GM12892 (cell line): Measurements from ENCODE around the gene RNF121.

Experiments used
- DNase-seq: peaks from one replicate; pipeline ENCODE4 v3.0.0; 2011; ENCODE audit not compliant: insufficient read length
- FAIRE-seq: peaks from 2 replicates; lab custom pipeline; 2011; peaks lifted over from hg19 to GRCh38; lab: Jason Lieb, UNC
- POLR2A ChIP-seq: IDR thresholded peaks from 2 replicates; pipeline ENCODE4 v1.6.1; 2011; ENCODE audit warnings: low read depth, low read length, control low read depth
- POLR2AphosphoS5 ChIP-seq: IDR thresholded peaks from 2 replicates; pipeline ENCODE4 v1.6.1; 2011; ENCODE audit warnings: low read depth, low read length, control low read depth
- TAF1 ChIP-seq: IDR thresholded peaks from 2 replicates; pipeline ENCODE4 v1.6.1; 2011; ENCODE audit warnings: low read depth, mild to moderate bottlenecking, control low read depth, low read length, borderline replicate concordance

The RNF121 gene

GRCh38 chr11:72012897-72013721, 84.3 kb downstream of the RNF121 start:
- no peak for TF ChIP-seq TAF1
- no peak for TF ChIP-seq POLR2AphosphoS5
- no peak for TF ChIP-seq POLR2A
- no peak for DNase-seq
- no peak for FAIRE-seq

GRCh38 chr11:72013765-72014711, 85.2 kb downstream of the RNF121 start:
- no peak for FAIRE-seq
- DNase-seq: no peak
- TF ChIP-seq POLR2A: no peak
- peak; percentile 36; the same call in 1 of the 2 replicates for TF ChIP-seq POLR2AphosphoS5

- no peak for DNase-seq
- no peak for TF ChIP-seq POLR2AphosphoS5
- no peak for TF ChIP-seq POLR2A
- TF ChIP-seq TAF1: no peak
- no peak for FAIRE-seq
These were observed 86.0 kb downstream of the RNF121 start for GRCh38 chr11:72014761-72015320.

DNA sequence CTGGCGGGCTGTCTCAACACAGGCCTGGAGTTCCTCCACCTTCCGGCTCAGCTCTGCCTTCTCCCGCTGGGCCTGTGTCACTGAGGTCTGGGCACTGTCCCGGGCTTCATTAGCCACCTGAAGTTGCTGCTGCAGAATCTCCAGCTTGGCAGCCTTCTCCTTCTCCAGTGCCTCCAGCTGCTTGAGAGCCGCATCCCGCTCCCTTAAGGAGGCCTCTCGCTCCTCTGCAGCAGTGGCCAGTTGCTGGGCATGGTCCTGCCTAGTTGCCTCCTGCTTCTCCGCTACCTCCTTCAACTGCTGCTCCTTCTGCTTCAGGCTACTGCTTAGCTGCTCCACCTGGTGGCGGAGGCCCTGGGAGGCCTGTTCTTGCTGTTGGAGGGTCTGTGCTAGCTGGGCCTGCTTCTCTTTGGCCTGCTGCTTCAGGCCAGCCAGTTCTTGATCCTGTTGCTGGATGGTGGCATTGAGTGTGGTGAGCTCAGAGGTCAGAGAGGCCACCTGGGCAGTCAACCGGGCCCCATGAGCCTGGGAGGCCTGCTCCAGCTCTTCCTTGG, 86.7 kb downstream of the RNF121 start:
- FAIRE-seq (peak; percentile 67), DNase-seq (no peak)
- TF ChIP-seq POLR2AphosphoS5: no peak
- TF ChIP-seq TAF1: no peak
- TF ChIP-seq POLR2A: no peak

DNA sequence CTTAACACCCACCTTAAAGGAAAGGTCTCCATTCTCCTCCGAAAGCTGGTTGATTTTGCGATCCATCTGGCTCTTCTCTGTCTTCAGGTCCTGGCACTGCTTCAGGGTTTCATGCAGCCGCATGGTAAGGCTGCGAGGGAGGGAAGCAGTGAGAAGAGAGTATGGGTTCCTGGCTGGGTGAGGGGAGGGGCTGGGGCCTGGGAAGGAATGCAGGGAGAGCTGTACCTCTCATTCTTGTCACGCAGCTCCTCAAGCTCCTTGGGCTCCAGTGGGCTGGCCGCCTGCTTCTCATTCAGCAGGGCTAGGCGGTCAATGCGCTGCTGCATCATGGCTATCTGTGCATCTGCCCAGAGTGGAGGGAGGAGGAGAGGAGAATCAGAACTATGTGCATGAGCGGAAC, 89.3 kb downstream of the RNF121 start:
- DNase-seq (no peak), FAIRE-seq (no peak)
- TF ChIP-seq POLR2A: no peak
- no peak for TF ChIP-seq TAF1
- no peak for TF ChIP-seq POLR2AphosphoS5

DNA sequence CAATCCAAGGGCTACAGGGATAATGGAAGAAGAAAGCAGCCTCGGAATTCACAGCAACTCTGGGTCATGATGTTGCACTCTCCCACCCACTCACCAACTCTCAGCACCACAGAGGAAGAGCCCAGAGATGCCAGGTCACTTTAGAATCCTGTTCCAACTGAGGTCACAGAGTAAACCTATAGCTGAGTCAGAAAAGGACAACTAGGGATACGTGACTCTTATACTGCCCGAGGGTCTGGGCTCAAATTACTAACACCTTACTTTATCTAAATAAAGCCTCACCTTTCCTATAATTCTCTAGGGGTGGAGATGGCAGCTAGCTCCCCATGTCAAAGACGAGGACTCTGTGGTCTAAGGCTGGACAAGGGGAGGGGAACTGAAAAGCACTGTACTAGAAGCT, 94.5 kb downstream of the RNF121 start:
- no peak for TF ChIP-seq TAF1
- no peak for TF ChIP-seq POLR2AphosphoS5
- TF ChIP-seq POLR2A: no peak

DNA sequence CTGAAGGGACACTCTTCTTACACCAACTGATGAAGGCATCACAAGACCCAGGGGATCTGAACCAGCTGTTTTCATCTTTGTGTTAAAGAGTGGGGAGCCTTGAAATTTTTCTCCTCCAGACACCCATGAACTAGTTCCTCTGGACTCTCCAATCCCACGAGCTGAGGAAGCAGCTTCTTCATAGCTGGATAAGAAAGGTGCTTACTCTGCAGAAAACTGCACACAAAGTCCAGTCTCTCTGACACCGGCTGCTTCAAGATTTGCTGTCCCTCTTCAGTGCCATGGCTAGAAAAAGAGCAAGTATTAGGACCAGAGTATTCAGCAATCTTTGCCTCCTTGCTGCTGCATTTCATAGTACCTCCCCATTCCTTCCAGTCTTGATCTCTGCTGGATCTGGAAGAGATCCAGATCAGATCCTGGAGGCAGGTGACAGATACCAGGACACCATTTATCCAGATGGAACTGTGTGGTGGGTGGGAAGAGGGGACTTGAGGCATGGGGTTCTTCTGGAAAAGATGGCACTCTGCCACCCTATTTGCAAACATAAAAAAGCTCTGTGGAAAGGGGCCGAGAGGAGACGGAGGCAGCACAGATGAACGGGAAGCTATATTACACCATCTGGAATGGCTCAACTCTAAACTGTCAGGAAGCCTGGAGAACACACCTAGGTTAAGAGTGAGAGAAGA, 95.4 kb downstream of the RNF121 start:
- DNase-seq: no peak
- no peak for TF ChIP-seq TAF1
- TF ChIP-seq POLR2A: no peak
- no peak for TF ChIP-seq POLR2AphosphoS5
- peak; percentile 70 for FAIRE-seq

More for the DNA sequence above, 94.5 kb downstream of the RNF121 start:
- no peak for FAIRE-seq
- no peak for DNase-seq

DNA sequence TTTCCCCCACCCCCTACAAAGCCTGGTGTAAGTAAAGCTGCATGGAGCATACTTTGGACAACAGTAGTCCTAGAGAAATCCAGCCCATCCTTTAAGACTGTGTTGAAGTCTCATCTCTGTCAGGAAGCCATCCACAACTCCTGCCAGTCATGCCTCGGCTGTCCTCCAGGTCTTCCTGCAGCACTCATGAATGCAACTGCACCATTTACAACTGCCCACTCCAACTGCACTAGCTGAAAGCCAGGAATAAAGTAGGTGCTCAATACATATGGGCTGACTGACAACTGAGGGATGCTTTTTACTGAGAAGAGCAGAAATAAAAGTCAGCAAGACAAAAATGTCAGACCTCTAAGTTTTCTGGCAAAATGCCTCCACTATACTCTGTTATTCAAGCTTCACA, 97.2 kb downstream of the RNF121 start:
- TF ChIP-seq POLR2A (no peak), TAF1 (no peak), POLR2AphosphoS5 (no peak)
- FAIRE-seq: no peak

DNA sequence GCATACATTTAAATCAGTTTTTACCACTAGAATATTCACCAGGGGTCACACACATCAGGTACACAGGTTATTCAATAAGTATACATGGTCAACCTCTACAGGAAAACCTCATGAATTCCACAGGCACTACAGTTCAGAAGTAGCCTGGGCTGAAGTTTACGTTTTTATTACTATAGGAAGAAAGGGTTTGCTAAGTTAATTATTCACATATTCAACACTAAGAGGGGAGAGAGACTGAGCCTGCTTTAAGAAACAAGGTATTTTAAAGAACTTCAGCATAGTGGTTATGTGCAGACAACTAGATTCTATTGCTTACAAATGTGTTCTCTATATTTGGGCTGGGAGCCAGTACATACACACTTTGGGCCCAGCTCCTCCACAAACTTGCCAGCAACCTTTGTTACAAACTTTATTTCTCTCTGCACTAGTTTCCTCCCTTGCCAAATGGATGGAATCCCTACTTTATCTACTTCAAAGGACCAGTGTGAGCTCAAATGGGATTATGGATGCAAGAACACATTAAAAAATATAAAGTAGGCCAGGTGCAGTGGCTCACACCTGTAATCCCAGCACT, 101.7 kb downstream of the RNF121 start:
- no peak for FAIRE-seq
- no peak for TF ChIP-seq POLR2A
- no peak for DNase-seq

More for the DNA sequence above, 97.2 kb downstream of the RNF121 start:
- no peak for DNase-seq

GRCh38 chr11:72036687-72037086, 107.8 kb downstream of the RNF121 start:
- TF ChIP-seq POLR2AphosphoS5: no peak
- TF ChIP-seq POLR2A: no peak
- TF ChIP-seq TAF1: no peak
- DNase-seq (no peak), FAIRE-seq (no peak)

GRCh38 chr11:72037554-72038311, 108.9 kb downstream of the RNF121 start:
- DNase-seq (no peak), FAIRE-seq (peak; percentile 27)
- no peak for TF ChIP-seq TAF1
- TF ChIP-seq POLR2AphosphoS5: no peak
- no peak for TF ChIP-seq POLR2A
